PC-9 (cell line): Measurements from ENCODE around the gene ESX1. TPM values are rescaled to one million over a fixed set of nuclear protein-coding genes. Genes with fewer than 3 reads are reported as not detected.
"Not testable (repeated sequence)": the region's sequence is repeated elsewhere in the genome, so short reads cannot be mapped to it uniquely, and the experiment has no call there.

Experiments used
- BruUV-seq: library from RNA; stranded (reverse); fragments of 400-500 nt; replicated peaks from 2 replicates; lab custom pipeline; 2021; lab: Mats Ljungman, UMichigan
- CTCF ChIA-PET: fragments of 300-600 bp; sonication (Branson Sonifier 250); formaldehyde crosslinking; loops from one replicate; lab custom pipeline; 2022; ENCODE audit warnings: antibody characterized with exemption; lab: Charles Lee
- POLR2A ChIA-PET: fragments of 300-600 bp; sonication (Branson Sonifier 250); formaldehyde crosslinking; loops from one replicate; lab custom pipeline; 2022; ENCODE audit warnings: antibody characterized with exemption; ENCODE audit not compliant: unreplicated experiment; lab: Charles Lee
- DNase-seq, 2 experiments: peaks; one replicate each; pipeline versions ENCODE4 v3.0.0 to v3.0.0-alpha.2; 2015 to 2022; ENCODE audit warnings: mixed read lengths in 1 of 2
- H2AFZ ChIP-seq: fragments of 200-600 bp; sonication (generic); 2 replicates; pipeline ENCODE4 v1.8.1; 2017; ENCODE audit warnings: antibody characterized with exemption
- H3F3A ChIP-seq: fragments of 200-600 bp; sonication (generic); 2 replicates; pipeline ENCODE4 v1.8.1; 2017; ENCODE audit warnings: antibody characterized with exemption, mild to moderate bottlenecking, low read depth; ENCODE audit not compliant: insufficient read depth
- H3K27ac ChIP-seq: fragments of 200-600 bp; sonication (generic); 2 replicates; pipeline ENCODE4 v1.6.1; 2016; ENCODE audit warnings: mixed run types
- H3K27me3 ChIP-seq: fragments of 200-600 bp; sonication (generic); 2 replicates; pipeline ENCODE4 v1.6.1; 2016; ENCODE audit warnings: low read depth, mixed run types; ENCODE audit not compliant: insufficient read depth
- H3K36me3 ChIP-seq: fragments of 200-600 bp; sonication (generic); 2 replicates; pipeline ENCODE4 v1.6.1; 2016; ENCODE audit warnings: low read depth, mixed run types
- H3K4me1 ChIP-seq: fragments of 200-600 bp; sonication (generic); replicated peaks from 2 replicates; pipeline ENCODE4 v1.6.1; 2016; ENCODE audit warnings: mixed run types; ENCODE audit not compliant: insufficient read depth
- H3K4me2 ChIP-seq: fragments of 200-600 bp; sonication (generic); 2 replicates; pipeline ENCODE4 v1.6.1; 2017; ENCODE audit warnings: mixed run types
- H3K4me3 ChIP-seq: fragments of 200-600 bp; sonication (generic); 2 replicates; pipeline ENCODE4 v1.6.1; 2016; ENCODE audit warnings: mixed run types
- H3K79me2 ChIP-seq: fragments of 200-600 bp; sonication (generic); 2 replicates; pipeline ENCODE4 v1.6.1; 2017; ENCODE audit warnings: low read depth, mixed run types
- H3K9me2 ChIP-seq: fragments of 200-600 bp; sonication (generic); 2 replicates; pipeline ENCODE4 v1.8.1; 2017; ENCODE audit warnings: mild to moderate bottlenecking; ENCODE audit not compliant: insufficient read depth
- H3K9me3 ChIP-seq: fragments of 200-600 bp; sonication (generic); 2 replicates; pipeline ENCODE4 v1.8.1; 2016; ENCODE audit warnings: low read depth; ENCODE audit not compliant: insufficient read depth
- H4K20me1 ChIP-seq: fragments of 200-600 bp; sonication (generic); 2 replicates; pipeline ENCODE4 v1.8.1; 2017; ENCODE audit not compliant: insufficient read depth
- CTCF ChIP-seq: fragments of 200-600 bp; sonication (generic); conservative IDR thresholded peaks from 2 replicates; pipeline ENCODE4 v1.6.1; 2017; ENCODE audit warnings: mixed run types, antibody characterized with exemption, mild to moderate bottlenecking, moderate library complexity
- EZH2 ChIP-seq: fragments of 200-600 bp; sonication (generic); IDR thresholded peaks from 2 replicates; pipeline ENCODE4 v1.8.0; 2017; ENCODE audit warnings: antibody characterized with exemption, low read depth
- intact Hi-C: fragments of 100-400 bp; cut with micrococcal nuclease; formaldehyde crosslinking; loops from one replicate; pipeline ENCODE4 v1.10.0; 2022; ENCODE audit not compliant: unreplicated experiment
- total RNA-seq: library from RNA; stranded (reverse); gene quantifications from 2 replicates; pipeline ENCODE4 v1.2.3, GENCODE V29; 2021

ESX1 gene
- total RNA-seq, 1 experiment from 2014 or later: 1.9 TPM

GRCh38 chrX:104253567-104254441 is 929 bp downstream of the ESX1 start:
- Histone ChIP-seq H2AFZ (peak overlapping the region; percentile 71; the same call in 1 of the 2 replicates), H3K27ac (no peak overlapping the region), H3K9me3 (no peaks in the 10 kb centered on the region), H3K79me2 (no peaks in the 10 kb centered on the region), H3K4me3 (peak overlapping the region; percentile 52; the same call in 1 of the 2 replicates), H3K9me2 (no peaks in the 10 kb centered on the region), H3K4me1 (peaks cover 22% of the 10 kb centered on the region), H3K27me3 (no peaks in the 10 kb centered on the region), H3K36me3 (no peaks in the 10 kb centered on the region), H3F3A (peaks cover 15% of the 10 kb centered on the region; the same call in 1 of the 2 replicates), H4K20me1 (no peaks in the 10 kb centered on the region), H3K4me2 (peak overlapping the region; percentile 67)
- ChIA-PET CTCF (no interaction called here), POLR2A (no interaction called here)
- TF ChIP-seq CTCF (no peak), EZH2 (no peak)
- no TSS peak for BruUV-seq
- intact Hi-C loops: no loop called here
- peak in 1 of 2 experiments; percentile 15 for DNase-seq

GRCh38 chrX:104250470-104250869 is 4.3 kb downstream of the ESX1 start:
- Histone ChIP-seq H4K20me1 (no peaks in the 10 kb centered on the region), H3K4me3 (no peak overlapping the region), H3K79me2 (no peaks in the 10 kb centered on the region), H3K4me2 (peak overlapping the region; percentile 29; the same call in 1 of the 2 replicates), H3K4me1 (peaks cover 22% of the 10 kb centered on the region), H3K27ac (peak overlapping the region; percentile 49), H3K36me3 (no peaks in the 10 kb centered on the region), H3K27me3 (no peaks in the 10 kb centered on the region), H3K9me3 (no peaks in the 10 kb centered on the region), H3K9me2 (no peaks in the 10 kb centered on the region), H3F3A (peaks cover 15% of the 10 kb centered on the region; the same call in 1 of the 2 replicates), H2AFZ (no peak overlapping the region; the same call in 1 of the 2 replicates)
- BruUV-seq: no TSS peak
- no peak for TF ChIP-seq CTCF
- no peak for TF ChIP-seq EZH2
- ChIA-PET POLR2A (no interaction called here), CTCF (no interaction called here)
- intact Hi-C loops: no loop called here
- DNase-seq: no peak

- H3K27ac ChIP-seq, H3K36me3 ChIP-seq, H3K4me1 ChIP-seq, BruUV-seq, H3K4me2 ChIP-seq, H3K27me3 ChIP-seq, intact Hi-C loops, H4K20me1 ChIP-seq, POLR2A ChIA-PET, H3K4me3 ChIP-seq, CTCF ChIA-PET, H3K9me3 ChIP-seq, H3F3A ChIP-seq, H3K9me2 ChIP-seq, DNase-seq, H3K79me2 ChIP-seq, H2AFZ ChIP-seq: not testable (repeated sequence)
These were observed 24.7 kb downstream of the ESX1 start for GRCh38 chrX:104230060-104230459.
